GM12891 (cell line): ENCODE measurements around the gene CTNND2.

ENCODE experiments used
- POLR2A ChIP-seq: IDR thresholded peaks from 2 replicates; pipeline ENCODE4 v1.6.1; 2011; ENCODE audit warnings: low read depth, low read length, control low read depth
- POLR2AphosphoS5 ChIP-seq: IDR thresholded peaks from 2 replicates; pipeline ENCODE4 v1.6.1; 2011; ENCODE audit warnings: low read depth, low read length, control low read depth
- POU2F2 ChIP-seq: IDR thresholded peaks from 2 replicates; pipeline ENCODE4 v1.6.1; 2011; ENCODE audit warnings: low read depth, mild to moderate bottlenecking, control low read depth, low read length, moderate library complexity
- TAF1 ChIP-seq: IDR thresholded peaks from 2 replicates; pipeline ENCODE4 v1.6.1; 2011; ENCODE audit warnings: low read depth, low read length, control low read depth

GRCh38 chr5:11791792-11792191 lies 112.5 kb downstream of the CTNND2 start:
- TF ChIP-seq POLR2A (no peak), POLR2AphosphoS5 (no peak), TAF1 (no peak), POU2F2 (no peak)
